ENCODE data around the gene MTO1.
"Not testable (repeated sequence)": the region's sequence is repeated elsewhere in the genome, so short reads cannot be mapped to it uniquely, and the experiment has no call there.

The MTO1 gene

DNA sequence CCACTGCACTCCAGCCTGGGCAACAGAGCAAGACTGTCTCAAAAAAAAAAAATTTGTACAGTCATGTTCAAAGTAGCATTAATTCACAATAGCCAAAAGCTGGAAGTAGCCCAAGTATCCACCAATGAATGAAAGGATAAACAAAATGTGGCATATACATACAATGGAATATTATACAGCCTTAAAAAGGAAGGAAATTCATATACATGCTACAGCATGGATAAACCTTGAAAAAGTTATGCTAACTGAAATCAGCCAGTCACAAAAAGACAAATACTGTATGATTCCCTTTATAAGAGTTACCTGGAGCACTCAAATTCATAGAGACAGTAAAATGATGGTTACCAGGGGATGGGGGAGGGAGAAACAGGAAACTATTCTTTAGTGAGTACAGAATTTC is 43.6 kb downstream of the MTO1 start:
- no peak for DNase-seq

DNA sequence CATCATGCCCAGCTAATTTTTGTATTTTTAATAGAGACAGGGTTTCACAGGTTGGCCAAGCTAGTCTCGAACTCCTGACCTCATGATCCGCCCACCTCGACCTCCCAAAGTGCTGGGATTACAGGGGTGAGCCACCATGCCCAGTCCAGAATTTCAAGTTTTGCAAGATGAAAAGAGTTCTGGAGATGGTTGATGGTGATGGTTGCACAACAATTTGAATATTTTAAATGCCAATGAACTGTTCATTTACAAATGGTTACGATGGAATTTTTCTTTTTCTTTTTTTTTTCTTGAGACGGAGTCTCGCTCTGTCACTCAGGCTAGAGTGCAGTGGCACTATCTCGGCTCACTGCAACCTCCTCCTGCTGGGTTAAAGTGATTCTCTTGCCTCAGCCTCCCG is 44.2 kb downstream of the MTO1 start:
- DNase-seq, result not testable (repeated sequence)

DNA sequence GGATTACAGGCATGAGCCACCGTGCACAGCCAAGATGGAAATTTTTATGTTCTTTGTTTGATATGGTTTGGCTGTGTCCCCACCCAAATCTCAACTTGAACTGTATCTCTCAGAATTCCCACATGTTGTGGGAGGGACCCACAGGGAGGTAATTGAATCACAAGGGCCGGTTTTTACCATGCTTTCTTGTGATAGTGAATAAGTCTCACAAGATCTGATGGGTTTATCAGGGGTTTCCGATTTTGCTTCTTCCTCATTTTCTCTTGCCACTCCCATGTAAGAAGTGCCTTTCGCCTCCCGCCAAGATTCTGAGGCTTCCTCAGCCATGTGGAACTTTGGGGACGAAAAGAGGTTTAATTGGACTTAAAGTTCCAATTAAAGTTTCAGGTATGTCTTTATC is 44.7 kb downstream of the MTO1 start:
- no peak for DNase-seq

DNA sequence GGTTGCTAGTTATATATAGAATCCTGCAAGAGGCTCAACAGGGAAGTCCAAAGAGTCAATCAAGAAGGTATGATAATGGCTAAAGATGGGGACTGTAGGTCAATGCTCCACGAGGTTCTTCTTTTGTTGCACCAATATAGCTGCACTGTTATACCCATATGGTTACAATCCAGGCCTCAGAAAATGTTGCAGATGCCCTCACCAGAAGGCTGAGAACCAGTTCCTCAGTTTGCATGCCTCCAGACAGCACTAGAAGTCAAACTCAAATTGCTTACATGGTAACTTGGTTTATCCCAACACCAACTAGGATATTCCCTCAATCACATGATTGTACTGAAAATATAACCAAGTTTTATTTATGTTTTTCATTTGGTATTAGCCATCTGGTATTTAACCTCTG is 47.2 kb downstream of the MTO1 start:
- no peak for DNase-seq

DNA sequence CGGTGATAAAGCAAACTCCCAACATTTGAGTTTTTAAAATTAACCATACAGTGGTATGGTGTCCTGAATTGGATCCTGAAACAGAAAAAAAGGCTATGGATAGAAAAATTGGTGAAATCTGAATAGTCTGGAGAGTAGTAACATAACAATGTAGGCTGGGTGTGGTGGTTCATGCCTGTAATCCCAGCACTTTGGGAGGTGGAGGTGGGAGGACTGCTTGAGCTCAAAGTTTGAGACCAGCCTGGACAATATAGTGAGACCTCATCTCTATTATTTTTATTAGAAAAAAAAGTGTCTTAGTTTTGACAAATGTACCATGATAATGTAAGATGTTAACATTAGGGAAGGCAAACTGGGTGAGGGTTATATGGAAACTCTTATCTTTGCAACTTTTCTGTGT is 48.3 kb downstream of the MTO1 start:
- no peak for DNase-seq

DNA sequence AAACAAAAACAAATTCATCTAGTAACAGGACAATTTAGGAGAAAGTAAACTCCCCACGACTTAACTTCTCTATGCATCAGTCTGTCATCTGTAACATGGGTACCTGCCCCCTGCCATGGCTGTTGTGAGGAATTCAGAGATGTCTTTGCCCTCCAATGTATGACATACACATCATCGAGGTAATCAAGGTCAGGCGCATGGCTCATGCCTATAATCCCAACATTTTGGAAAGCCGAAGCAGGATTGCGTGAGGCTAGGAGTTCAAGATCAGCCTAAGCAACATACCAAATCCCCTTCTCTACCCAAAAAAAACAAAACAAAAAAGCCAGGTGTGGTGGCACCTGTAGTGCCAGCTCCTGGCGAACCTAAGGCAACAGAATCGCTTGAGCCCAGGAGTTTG is 50.3 kb downstream of the MTO1 start:
- no peak for DNase-seq

DNA sequence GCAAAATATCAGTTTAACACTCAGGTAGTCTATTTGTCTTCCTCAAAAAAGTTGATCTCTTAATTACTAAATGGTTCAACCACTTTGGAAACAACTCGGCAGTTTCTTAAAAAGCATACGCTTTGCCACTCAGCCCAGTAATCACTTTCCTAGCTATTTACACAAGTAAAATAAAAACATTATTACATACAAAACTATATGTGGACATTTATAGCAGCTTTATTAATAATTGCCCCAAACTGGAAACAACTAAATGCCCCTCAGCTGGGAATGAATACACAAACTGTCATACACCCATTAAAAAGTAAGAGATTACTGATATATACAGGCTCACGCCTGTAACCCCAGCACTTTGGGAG is 51.9 kb downstream of the MTO1 start:
- no peak for DNase-seq

DNA sequence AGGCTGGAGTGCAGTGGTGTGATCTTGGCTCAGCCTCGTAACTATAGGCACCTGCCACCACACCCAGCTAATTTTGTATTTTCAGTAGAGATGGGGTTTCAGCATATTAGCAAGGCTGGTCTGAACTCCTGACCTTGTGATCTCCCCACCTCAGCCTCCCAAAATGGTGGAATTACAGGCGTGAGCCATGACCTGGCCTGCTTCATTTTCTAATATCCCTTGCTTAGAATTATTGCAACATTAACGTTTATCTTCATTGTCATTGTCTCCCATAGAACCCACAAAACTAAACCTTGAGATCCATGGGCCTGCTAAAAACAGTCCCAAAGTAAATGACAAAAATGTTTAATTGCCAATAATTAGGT is 53.2 kb downstream of the MTO1 start:
- DNase-seq, result no peak

DNA sequence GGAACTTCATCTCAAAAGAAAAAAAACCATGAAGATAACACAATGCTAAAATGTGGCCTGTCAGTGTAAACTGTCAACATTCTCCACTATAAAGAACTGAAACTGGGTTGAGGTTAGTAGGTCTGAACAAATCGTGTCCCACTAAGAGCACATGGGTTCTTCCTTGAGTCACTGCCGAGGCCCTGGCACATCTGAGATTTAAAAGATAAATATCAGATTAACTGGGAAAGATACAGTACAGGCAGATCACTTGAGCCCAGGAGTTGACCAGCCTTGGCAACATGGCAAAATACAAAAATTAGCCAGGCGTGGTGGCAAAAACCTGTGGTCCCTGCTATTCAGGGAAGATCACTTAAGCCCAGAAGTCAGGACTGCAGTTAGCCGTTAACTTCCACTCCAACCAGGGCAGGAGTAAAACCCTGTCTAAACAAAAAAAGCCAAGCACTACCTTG is 53.7 kb downstream of the MTO1 start:
- peak; percentile 63 for DNase-seq

DNA sequence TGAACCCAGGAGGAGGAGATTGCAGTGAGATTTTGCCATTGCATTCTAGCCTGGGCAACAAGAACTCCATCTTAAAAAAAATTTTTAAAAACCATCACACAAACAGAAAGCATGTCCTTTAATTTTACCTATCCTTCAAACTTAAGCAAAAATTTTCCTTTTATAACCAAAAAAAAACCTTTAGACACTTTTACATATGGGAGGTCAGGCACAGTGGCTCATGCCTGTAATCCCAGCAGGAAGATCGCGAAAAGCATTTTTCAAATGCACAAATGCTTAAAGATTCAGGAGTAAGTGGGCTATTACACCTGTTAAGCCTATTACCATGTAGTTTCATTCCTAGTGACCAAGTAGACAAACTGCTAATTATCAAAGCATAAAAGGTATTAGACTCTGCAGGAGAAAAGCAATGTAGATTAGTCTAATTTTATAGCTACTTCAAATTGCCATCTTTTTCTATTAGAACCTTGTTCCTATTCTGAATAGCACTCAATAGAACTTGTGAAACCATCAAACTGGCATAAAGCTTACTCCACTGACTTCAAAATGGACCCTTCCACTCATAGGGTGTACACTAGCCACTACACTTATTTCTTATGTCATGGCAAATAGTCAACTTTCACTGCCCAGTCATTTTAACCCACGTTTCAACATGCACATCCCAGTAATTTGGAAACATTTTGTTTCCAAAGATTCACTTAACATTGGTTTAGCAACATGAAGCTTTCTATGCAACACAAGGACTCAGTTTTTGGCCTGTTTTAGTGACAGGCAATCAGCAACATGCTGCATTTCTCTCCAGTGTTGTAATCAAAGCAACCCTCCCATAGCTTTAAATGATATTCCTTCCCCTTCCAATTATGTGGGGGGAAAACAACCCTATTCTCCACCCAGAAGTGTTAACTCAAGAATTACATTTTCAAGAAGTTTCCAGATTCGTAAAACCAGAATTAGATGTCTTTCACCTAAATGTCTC is 55.3 kb downstream of the MTO1 start:
- peak; percentile 47 for DNase-seq

DNA sequence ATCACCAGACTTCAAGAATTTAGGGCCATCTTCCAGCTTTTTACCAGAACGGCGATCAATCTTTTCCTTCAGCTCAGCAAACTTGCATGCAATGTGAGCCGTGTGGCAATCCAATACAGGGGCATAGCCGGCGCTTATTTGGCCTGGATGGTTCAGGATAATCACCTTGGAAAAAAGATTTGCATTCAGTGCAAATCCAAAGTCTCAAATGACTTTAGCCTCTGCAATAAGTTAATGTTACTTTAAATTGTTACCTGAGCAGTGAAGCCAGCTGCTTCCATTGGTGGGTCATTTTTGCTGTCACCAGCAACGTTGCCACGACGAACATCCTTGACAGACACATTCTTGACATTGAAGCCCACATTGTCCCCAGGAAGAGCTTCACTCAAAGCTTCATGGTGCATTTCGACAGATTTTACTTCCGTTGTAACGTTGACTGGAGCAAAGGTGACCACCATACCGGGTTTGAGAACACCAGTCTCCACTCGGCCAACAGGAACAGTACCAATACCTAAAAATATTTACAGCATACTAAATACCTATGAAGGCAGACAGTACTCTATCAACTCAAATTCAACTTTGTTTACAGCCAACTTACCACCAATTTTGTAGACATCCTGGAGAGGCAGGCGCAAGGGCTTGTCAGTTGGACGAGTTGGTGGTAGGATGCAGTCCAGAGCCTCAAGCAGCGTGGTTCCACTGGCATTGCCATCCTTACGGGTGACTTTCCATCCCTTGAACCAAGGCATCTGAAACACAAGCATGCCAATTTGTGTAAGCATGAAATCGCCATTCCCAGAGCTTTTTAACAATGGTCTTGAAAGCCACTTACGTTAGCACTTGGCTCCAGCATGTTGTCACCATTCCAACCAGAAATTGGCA is 56.8 kb downstream of the MTO1 start:
- DNase-seq, result not testable (repeated sequence)

DNA sequence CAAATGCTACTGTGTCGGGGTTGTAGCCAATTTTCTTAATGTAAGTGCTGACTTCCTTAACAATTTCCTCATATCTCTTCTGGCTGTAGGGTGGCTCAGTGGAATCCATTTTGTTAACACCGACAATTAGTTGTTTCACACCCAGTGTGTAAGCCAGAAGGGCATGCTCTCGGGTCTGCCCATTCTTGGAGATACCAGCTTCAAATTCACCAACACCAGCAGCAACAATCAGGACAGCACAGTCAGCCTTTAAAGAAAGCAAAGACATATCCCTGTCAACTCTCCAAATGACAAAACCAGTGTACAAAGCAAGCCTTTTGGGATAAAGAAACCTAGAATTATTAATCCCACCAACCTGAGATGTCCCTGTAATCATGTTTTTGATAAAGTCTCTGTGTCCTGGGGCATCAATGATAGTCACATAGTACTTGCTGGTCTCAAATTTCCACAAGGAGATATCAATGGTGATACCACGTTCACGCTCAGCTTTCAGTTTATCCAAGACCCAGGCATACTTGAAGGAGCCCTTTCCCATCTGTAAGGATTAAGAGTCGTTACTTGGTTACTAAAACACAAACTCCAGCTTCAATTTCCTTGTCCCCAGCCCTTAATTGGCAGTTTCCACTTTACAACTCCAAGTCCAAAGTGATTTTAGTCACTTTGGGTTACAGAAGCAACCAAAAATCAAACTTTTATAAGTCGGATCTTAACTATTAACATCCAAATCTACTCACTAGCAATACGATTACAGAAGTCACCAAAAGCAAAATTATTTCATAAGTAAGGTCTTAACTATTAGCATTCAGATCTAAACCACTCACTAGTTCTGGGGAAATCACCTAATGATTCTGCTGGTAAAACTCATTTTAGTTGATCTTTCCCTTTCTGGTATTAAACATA is 57.7 kb downstream of the MTO1 start:
- not testable (repeated sequence) for DNase-seq

DNA sequence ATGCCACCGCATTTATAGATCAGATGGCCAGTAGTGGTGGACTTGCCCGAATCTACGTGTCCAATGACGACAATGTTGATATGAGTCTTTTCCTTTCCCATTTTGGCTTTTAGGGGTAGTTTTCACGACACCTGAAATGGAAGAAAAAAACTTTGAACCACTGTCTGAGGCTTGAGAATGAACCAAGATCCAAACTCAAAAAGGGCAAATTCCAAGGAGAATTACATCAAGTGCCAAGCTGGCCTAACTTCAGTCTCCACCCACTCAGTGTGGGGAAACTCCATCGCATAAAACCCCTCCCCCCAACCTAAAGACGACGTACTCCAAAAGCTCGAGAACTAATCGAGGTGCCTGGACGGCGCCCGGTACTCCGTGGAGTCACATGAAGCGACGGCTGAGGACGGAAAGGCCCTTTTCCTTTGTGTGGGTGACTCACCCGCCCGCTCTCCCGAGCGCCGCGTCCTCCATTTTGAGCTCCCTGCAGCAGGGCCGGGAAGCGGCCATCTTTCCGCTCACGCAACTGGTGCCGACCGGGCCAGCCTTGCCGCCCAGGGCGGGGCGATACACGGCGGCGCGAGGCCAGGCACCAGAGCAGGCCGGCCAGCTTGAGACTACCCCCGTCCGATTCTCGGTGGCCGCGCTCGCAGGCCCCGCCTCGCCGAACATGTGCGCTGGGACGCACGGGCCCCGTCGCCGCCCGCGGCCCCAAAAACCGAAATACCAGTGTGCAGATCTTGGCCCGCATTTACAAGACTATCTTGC is 58.6 kb downstream of the MTO1 start:
- DNase-seq, result peak; percentile 70

DNA sequence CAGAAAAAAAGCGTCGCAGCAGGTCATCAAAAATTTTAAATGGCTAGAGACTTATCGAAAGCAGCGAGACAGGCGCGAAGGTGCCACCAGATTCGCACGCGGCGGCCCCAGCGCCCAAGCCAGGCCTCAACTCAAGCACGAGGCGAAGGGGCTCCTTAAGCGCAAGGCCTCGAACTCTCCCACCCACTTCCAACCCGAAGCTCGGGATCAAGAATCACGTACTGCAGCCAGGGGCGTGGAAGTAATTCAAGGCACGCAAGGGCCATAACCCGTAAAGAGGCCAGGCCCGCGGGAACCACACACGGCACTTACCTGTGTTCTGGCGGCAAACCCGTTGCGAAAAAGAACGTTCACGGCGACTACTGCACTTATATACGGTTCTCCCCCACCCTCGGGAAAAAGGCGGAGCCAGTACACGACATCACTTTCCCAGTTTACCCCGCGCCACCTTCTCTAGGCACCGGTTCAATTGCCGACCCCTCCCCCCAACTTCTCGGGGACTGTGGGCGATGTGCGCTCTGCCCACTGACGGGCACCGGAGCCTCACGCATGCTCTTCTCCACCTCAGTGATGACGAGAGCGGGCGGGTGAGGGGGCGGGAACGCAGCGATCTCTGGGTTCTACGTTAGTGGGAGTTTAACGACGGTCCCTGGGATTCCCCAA is 59.3 kb downstream of the MTO1 start, which contains the start of gene EEF1A1:
EEF1A1 (minus strand) TSS at position 345 of the 663 bp plus-strand sequence. CDS start 1,006 bp downstream, outside the sequence.
- DNase-seq, result peak; percentile 100

DNA sequence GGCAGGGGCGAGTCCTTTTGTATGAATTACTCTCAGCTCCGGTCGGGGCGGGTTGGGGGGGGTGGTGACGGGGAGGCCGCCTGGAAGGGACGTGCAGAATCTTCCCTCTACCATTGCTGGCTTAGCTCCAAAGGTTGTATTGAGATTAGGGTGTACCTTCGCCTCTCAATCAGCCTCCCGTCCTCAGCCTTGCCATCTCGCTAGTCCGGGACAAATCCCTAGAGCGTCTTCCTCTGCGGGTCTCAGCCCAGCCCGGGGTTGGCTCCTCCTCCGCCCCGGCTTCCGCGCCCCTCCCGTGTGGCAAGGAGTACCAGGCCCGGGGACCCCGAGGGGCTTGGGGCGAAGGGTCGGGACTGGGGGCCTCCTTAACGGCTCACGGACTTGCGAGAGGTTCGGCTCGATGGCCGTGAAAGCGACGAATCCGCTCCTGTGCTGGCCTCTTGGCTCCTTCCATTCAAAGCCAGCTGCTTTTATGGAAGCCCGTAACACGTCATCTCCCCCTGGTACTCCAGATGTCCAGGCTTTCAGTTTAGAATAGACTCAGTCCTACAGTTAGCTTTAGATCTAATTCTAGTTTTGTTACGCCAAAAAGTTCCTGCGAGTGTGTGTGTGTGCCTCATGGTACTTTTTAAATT is 59.9 kb downstream of the MTO1 start:
- DNase-seq, result peak; percentile 88

DNA sequence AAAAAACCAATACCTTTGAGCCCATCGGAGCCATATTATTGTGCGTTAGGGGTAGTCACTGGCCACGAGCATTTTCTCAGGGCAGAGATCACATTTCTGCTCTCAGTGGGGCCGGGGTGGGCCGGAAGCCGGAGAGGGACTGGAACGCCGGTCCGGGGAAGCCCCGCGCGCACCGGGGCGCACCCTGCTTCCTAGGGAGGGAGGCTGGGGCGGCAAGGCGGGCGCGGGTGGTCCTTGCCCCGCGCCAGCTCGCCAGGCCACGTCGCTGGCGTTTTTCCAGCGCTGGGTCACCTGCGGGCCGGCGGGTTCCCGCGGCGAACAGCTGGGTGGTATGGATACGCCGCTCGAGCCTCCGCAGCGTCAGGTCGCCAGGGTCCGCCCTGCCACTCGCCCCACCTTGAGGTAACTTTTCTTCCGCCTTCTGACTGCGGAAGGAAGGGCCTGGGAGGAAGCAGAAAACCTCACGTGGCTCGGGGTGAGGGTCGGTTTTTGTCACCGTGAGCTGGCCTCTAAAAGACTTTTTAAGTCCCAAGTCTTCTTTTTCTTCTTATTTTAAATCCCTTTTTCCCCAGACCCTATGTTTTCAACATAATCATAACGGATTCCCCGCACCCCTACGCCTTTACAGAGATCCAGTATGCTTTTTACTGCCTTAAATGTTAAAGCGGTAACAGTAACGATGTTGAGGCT is 62.0 kb downstream of the MTO1 start:
- peak; percentile 47 for DNase-seq

DNA sequence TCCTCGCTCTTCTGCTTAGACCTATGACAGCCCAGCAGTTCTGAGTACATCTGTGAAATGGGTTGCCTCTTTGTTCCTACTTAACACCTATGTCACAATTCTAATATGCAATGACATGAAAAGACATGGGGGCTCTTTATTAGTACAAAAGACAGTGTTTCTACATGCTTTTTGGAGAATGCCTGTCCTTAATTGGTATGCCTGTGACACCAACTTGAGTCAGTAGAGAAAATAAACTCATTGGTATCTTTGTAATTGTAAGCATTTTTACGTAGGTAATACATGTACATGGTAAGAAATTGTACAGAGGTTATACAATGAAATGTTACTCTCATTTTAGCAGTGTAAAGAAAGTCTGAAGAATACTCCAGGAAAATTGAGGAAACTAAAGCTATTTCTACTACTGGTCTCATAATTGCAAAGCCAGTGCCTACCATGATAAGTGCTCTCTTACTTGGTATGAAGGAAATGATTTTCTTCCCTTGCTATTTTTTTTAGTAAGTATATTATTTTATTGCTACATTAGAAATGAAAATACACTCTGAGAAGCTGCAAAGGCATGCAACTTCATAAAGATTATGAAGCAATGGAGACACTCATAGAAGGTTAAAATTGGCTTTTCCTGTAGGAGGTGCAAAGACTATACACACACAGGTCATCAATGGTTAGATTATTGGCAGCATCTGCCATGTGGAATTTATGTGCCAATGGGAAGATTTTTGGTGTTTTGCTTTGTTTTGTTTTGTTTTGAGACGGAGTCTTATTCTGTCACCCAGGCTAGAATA is 64.2 kb downstream of the MTO1 start:
- DNase-seq, result no peak

DNA sequence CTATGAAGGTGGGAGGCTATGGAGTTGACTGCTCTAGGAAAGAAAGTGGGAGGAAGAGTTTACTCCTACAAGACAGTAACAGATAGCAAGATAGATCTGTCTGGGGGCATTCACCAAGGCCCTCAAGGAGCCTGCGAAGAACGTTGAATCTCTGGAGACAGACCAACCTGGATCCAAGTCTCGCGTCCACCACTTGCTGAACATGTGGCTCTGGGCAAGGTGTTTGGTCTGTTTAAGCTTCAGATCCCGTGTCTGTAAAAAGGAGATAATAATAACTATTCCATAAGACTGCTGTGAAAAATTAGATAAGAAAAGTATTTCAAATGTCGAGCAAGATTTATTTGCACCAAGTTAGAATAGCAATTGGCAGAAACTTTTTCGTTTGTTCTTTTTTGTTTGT is 67.4 kb downstream of the MTO1 start:
- no peak for DNase-seq

DNA sequence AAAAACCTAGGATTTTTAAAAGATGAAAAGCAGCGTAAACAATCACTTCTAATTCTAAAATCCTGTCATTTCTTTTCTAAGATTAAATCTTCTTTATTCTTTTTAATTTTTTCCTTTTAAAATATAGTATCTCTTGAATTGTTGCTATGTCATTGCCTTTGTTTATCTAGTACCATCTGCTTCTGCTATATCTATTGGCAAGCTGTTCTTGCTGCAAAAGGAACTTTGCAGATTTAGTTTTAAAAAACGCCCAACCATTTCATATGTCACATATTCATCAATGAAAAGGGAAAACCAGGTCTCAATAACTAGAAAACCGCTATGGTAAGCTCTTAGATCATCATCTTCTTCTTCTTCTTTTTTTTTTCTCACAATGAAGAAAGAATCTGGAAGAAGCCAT is 70.8 kb downstream of the MTO1 start:
- no peak for DNase-seq

Measured in EL (cell line).